ENCODE data around the gene CMKLR1.

GRCh38 chr12:108296945-108297344, 42.2 kb downstream of the CMKLR1 start:
- TF ChIP-seq CTCF (conservative IDR thresholded peaks at IDR 0.05; ENCODE audit: low read depth, low read length) (no peak), EZH2 (IDR thresholded peaks at IDR 0.05; ENCODE audit: borderline replicate concordance, low read depth, low read length, poor library complexity, severe bottlenecking) (no peak)

Measured in A673 (cell line).